ENCODE data around the gene MAEA. TPM values are rescaled to one million over a fixed set of nuclear protein-coding genes. Genes with fewer than 3 reads are reported as not detected.
A peak's percentile ranks its signal among the peaks of the same experiment; 100 is the strongest.

MAEA gene
- polyA plus RNA-seq, 1 donor from 2014 or later: 67.1 TPM

DNA sequence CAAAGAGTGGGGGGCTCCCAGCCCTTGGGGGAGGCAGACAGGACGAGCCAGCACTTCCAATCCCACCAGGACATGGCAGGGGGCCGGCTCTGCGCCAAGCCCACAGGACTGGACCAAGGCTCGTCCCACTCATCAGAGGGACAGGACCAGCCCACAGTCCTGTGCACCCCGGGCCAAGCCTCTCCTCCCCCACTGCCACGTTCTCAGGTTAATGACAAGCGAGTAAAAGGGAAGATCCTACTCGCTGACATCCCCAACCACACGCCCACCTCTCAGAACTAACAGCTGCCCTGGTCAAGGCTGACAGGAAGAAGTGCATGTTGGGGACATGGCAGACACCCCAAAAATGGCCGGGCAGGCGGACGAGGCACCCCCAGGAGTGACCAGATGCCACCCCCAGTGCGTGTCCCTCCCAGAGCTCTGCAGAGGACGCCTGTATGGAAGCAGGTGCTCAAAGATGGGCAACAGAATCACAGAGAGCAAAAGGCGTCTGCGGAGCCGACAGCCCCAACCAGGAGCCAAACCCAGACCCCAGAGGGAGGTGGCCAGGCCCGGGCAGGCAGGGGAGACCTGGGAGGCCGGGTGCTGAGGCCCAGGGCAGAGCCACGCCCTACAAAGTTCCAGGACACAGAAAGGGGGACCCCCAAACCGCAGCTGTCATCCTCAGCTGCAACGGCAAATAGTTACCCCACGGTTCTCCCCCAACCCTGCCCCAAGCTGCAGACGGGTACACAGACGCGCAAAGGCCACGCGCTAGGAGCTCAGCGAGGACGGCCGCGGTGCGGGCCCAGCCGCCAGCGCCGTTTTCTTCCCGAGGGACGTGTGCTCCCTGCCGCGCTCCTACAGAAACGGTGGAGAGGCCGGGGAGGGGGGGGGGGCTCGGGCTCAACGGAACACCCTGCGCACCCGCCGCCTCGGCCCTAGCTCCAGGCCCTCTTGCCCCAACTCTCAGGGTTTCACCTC is 42.5 kb upstream of the MAEA start:
- Mint-ChIP-seq H3K9me3 (no peaks in the 10 kb centered on the region), H3K27me3 (no peaks in the 10 kb centered on the region), H3K4me1 (peaks cover 18 to 50% (median 38%) of the 10 kb centered on the region in 3 donors), H3K4me3 (peak overlapping the region; percentile 83 to 94 (median 92)), H3K36me3 (no peaks in the 10 kb centered on the region), H3K27ac (peak overlapping the region; percentile 85 to 98 (median 98))

- Mint-ChIP-seq H3K36me3 (no peaks in the 10 kb centered on the region), H3K4me3 (peak overlapping the region; percentile 83 to 94 (median 92)), H3K9me3 (no peaks in the 10 kb centered on the region)
Measured at GRCh38 chr4:1247864-1248244, 41.8 kb upstream of the MAEA start.

GRCh38 chr4:1248245-1249147 is 41.2 kb upstream of the MAEA start, which contains the start of gene CTBP1:
CTBP1 (minus strand) TSS chr4:1249130; CDS start chr4:1241331, 7,799 bp downstream.
- Mint-ChIP-seq H3K9me3 (no peaks in the 10 kb centered on the region), H3K36me3 (no peaks in the 10 kb centered on the region), H3K27ac (peak within 1 kb of the TSS; percentile 96 to 100 (median 98)), H3K4me1 (peaks cover 26 to 47% (median 38%) of the 10 kb centered on the region in 3 donors), H3K4me3 (peak within 1 kb of the TSS; percentile 86 to 98 (median 92)), H3K27me3 (no peaks in the 10 kb centered on the region)

More at GRCh38 chr4:1247864-1248244, 41.8 kb upstream of the MAEA start:
- Mint-ChIP-seq H3K27ac (peak overlapping the region; percentile 85 to 98 (median 98)), H3K27me3 (no peaks in the 10 kb centered on the region), H3K4me1 (peaks cover 23 to 48% (median 36%) of the 10 kb centered on the region in 3 donors)

GRCh38 chr4:1249148-1249730 is 40.5 kb upstream of the MAEA start:
- H3K27me3 Mint-ChIP-seq: no peaks in the 10 kb centered on the region
- H3K36me3 Mint-ChIP-seq: no peaks in the 10 kb centered on the region
- peak overlapping the region; percentile 96 to 100 (median 97) for H3K27ac Mint-ChIP-seq
- H3K4me1 Mint-ChIP-seq: peaks cover 27 to 44% (median 38%) of the 10 kb centered on the region in 3 donors
- no peaks in the 10 kb centered on the region for H3K9me3 Mint-ChIP-seq
- peak overlapping the region; percentile 86 to 98 (median 91) for H3K4me3 Mint-ChIP-seq

- no peaks in the 10 kb centered on the region for H3K27me3 Mint-ChIP-seq
- H3K4me1 Mint-ChIP-seq: peaks cover 34 to 41% (median 35%) of the 10 kb centered on the region in 3 donors
- peak overlapping the region; percentile 86 to 98 (median 91) for H3K4me3 Mint-ChIP-seq
- no peaks in the 10 kb centered on the region for H3K36me3 Mint-ChIP-seq
- peak overlapping the region; percentile 96 to 100 (median 97) for H3K27ac Mint-ChIP-seq
- peaks cover 0 to 2% (median 0%) of the 10 kb centered on the region in 3 donors for H3K9me3 Mint-ChIP-seq
Measured at GRCh38 chr4:1249731-1250526, 39.8 kb upstream of the MAEA start.

- peaks cover 0 to 3% (median 0%) of the 10 kb centered on the region in 3 donors for H3K9me3 Mint-ChIP-seq
- peak overlapping the region; percentile 31 to 100 (median 96) for H3K27ac Mint-ChIP-seq
- H3K4me3 Mint-ChIP-seq: peak overlapping the region; percentile 86 to 98 (median 91)
- no peaks in the 10 kb centered on the region for H3K36me3 Mint-ChIP-seq
- H3K27me3 Mint-ChIP-seq: no peaks in the 10 kb centered on the region
- peaks cover 31 to 36% (median 34%) of the 10 kb centered on the region in 3 donors for H3K4me1 Mint-ChIP-seq
Measured at GRCh38 chr4:1250527-1250812, 39.2 kb upstream of the MAEA start.

DNA sequence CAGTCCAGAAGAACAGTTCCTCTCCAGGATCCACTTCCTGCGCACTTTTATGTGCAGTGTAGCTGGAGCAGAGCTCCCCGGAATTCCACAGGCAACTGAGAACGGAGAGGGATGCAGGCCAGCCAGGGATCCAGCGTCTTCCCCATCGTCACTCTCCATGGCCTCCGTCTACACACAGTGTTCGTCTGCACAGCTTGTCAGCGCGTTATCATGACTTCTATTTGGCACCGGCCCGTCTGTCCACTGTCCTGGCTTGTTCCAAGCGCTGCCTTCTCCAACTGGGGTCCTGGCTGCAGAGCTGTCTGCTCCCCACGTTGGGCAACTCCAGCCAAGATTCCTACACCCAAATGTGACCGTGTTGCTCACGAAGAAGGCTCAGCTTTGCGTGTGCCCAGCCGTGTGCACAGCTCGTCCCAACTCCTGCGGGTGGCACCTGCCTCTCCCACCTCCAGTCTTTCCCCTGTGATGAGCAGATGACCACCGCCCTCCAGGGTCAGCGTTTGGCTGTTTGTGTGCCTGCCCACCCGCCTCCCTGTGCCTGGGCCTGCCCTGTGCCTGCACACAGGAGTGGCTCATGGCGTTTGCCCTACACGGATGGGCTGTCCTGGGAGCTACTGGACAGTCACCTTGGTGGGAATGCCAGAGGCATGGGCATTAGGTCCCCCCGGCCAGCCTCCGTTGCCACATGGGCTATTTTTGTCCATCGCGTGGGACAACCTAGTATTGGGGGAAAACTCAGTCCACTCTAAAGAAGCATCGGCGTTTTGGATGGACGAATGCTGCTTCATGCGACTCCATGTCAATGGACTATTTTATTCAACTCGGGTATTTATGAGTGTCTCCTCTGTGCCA is 38.5 kb upstream of the MAEA start:
- peaks cover 0 to 3% (median 3%) of the 10 kb centered on the region in 3 donors for H3K9me3 Mint-ChIP-seq
- no peaks in the 10 kb centered on the region for H3K27me3 Mint-ChIP-seq
- H3K4me1 Mint-ChIP-seq: peaks cover 30 to 35% (median 32%) of the 10 kb centered on the region in 3 donors
- H3K36me3 Mint-ChIP-seq: no peaks in the 10 kb centered on the region
- H3K27ac Mint-ChIP-seq: peak overlapping the region; percentile 69 to 100 (median 96)
- peak overlapping the region; percentile 83 to 98 (median 89) for H3K4me3 Mint-ChIP-seq

- Mint-ChIP-seq H3K4me1 (peaks cover 24 to 29% (median 27%) of the 10 kb centered on the region in 3 donors), H3K4me3 (peak overlapping the region in 2 of 4 donors; percentile 83 to 98), H3K27ac (peak overlapping the region in 2 of 3 donors; percentile 69 to 100), H3K27me3 (no peaks in the 10 kb centered on the region), H3K9me3 (peaks cover 0 to 3% (median 3%) of the 10 kb centered on the region in 3 donors), H3K36me3 (no peaks in the 10 kb centered on the region)
Measured at GRCh38 chr4:1251773-1252066, 38.0 kb upstream of the MAEA start.

DNA sequence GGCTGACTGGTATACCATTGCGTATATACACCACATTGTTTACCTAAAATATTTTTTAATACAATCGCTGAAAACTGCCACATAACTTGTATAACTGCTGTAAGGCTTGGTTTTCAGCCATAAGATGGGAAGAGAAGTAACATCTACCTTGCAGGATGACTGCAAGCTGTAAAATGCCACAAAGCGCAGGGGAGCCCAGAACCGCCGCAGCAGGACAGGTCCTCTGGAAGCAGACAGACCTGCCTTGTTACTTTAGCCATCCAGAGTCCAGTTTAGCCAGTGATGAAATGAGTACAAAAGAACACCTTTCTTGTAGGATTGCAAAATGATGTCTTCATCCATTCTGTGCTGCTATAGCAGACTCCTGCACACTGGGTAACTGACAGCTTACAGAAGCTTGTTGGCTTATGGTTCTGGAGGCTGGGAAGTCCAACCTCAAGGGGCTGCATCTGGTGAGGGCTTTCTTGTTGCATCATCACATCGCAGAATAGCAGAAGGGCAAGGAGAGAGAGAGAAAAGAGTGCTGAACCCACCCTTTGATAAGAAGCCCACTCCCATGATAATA is 36.7 kb upstream of the MAEA start:
- Mint-ChIP-seq H3K4me3 (peak overlapping the region in 2 of 4 donors; percentile 75 to 98), H3K4me1 (peaks cover 19 to 30% (median 25%) of the 10 kb centered on the region in 3 donors), H3K9me3 (peaks cover 0 to 7% (median 5%) of the 10 kb centered on the region in 3 donors), H3K36me3 (no peaks in the 10 kb centered on the region), H3K27ac (peak overlapping the region in 2 of 3 donors; percentile 31 to 100), H3K27me3 (no peaks in the 10 kb centered on the region)

DNA sequence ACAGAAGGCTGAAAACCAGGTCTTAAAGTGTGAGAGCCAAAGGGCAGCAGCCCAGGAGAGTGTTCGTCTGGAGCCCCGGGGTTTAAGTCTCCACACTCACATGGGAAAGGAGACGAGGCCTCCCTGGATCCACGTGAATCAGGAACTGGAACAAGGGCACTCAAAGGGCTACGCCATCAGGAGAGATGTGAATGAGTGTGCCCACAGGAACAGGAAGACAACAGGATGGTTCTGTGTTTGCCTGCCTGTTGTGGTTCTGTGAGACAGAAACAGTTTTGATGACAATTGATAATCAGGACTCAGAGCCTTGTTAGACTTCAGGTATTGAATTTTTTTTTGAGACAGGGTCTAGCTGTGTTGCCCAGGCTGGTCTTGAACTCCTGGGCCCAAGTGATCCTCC is 35.9 kb upstream of the MAEA start:
- H3K4me1 Mint-ChIP-seq: peaks cover 19 to 30% (median 25%) of the 10 kb centered on the region in 3 donors
- no peak overlapping the region for H3K4me3 Mint-ChIP-seq
- peaks cover 0 to 12% (median 10%) of the 10 kb centered on the region in 3 donors for H3K9me3 Mint-ChIP-seq
- H3K27me3 Mint-ChIP-seq: no peaks in the 10 kb centered on the region
- H3K36me3 Mint-ChIP-seq: peaks cover 3% of the 10 kb centered on the region
- peak overlapping the region in 1 of 3 donors; percentile 100 for H3K27ac Mint-ChIP-seq

GRCh38 chr4:1255151-1255550 is 34.5 kb upstream of the MAEA start:
- peak overlapping the region in 1 of 3 donors; percentile 47 for H3K27ac Mint-ChIP-seq
- peaks cover 25 to 30% (median 29%) of the 10 kb centered on the region in 3 donors for H3K4me1 Mint-ChIP-seq
- peaks cover 0 to 12% (median 10%) of the 10 kb centered on the region in 3 donors for H3K9me3 Mint-ChIP-seq
- no peaks in the 10 kb centered on the region for H3K27me3 Mint-ChIP-seq
- H3K36me3 Mint-ChIP-seq: peaks cover 3% of the 10 kb centered on the region
- no peak overlapping the region for H3K4me3 Mint-ChIP-seq

DNA sequence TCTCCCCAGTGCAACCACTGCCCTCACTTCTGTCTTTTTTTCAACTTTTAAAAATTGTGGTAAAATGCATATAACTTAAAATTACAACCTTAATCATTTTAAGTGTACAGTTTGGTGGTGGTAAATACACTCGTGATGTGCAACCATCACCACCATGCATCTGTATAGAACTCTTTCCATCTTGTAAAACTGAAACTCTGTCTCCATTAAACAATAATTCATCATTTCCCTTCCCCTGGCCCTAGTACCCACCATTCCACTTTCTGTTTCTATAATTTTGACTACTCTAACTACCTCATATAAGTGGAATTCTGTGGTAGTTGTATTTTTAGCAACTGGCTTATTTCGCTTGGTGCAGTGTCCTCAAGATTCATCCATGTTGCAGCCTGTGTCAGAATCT is 34.0 kb upstream of the MAEA start:
- Mint-ChIP-seq H3K4me1 (peaks cover 23 to 33% (median 32%) of the 10 kb centered on the region in 3 donors), H3K27ac (peak overlapping the region in 1 of 3 donors; percentile 47), H3K36me3 (peaks cover 3% of the 10 kb centered on the region), H3K9me3 (peaks cover 0 to 12% (median 10%) of the 10 kb centered on the region in 3 donors), H3K4me3 (peak overlapping the region in 1 of 4 donors; percentile 15), H3K27me3 (no peaks in the 10 kb centered on the region)

- Mint-ChIP-seq H3K27ac (no peak overlapping the region), H3K36me3 (peaks cover 3% of the 10 kb centered on the region), H3K9me3 (peaks cover 0 to 12% (median 10%) of the 10 kb centered on the region in 3 donors), H3K27me3 (no peaks in the 10 kb centered on the region), H3K4me3 (no peak overlapping the region), H3K4me1 (peaks cover 18 to 25% (median 24%) of the 10 kb centered on the region in 3 donors)
Measured at GRCh38 chr4:1258457-1258856, 31.2 kb upstream of the MAEA start.

All from IgD-negative memory B cell (primary cell).